ENCODE results near the gene PTEN.

The PTEN gene

GRCh38 chr10:87942884-87943527 lies 79.6 kb downstream of the PTEN start:
- no peak for TF ChIP-seq YY1 (IDR thresholded peaks at IDR 0.05; ENCODE audit: insufficient read depth, insufficient read length)
- TF ChIP-seq ZNF274 (IDR thresholded peaks at IDR 0.05; ENCODE audit: low read depth, low read length), result no peak
- no peak for TF ChIP-seq SUZ12 (IDR thresholded peaks at IDR 0.05; ENCODE audit: extremely low read depth, insufficient read depth, insufficient read length)
- no peaks in the 10 kb centered on the region for H3K4me1 ChIP-seq (ENCODE audit: insufficient read depth, insufficient read length)
- no peaks in the 10 kb centered on the region for H3K27me3 ChIP-seq (ENCODE audit: insufficient read depth, insufficient read length)
- H3K9me3 ChIP-seq (ENCODE audit: insufficient read depth, low read length), result no peaks in the 10 kb centered on the region
- DNase-seq (ENCODE audit: low read depth, low spot score), result no peak
- H3K36me3 ChIP-seq (ENCODE audit: insufficient read depth, insufficient read length, low read length), result no peaks in the 10 kb centered on the region
- no peak overlapping the region for H3K9ac ChIP-seq (ENCODE audit: insufficient read length, low read depth)
- H3K4me3 ChIP-seq (ENCODE audit: insufficient read length, low read depth), result no peak overlapping the region

GRCh38 chr10:87945984-87946383 lies 82.6 kb downstream of the PTEN start:
- Histone ChIP-seq H3K9me3 (ENCODE audit: insufficient read depth, low read length) (no peaks in the 10 kb centered on the region), H3K9ac (ENCODE audit: insufficient read length, low read depth) (no peak overlapping the region), H3K4me1 (ENCODE audit: insufficient read depth, insufficient read length) (no peaks in the 10 kb centered on the region), H3K27me3 (ENCODE audit: insufficient read depth, insufficient read length) (no peaks in the 10 kb centered on the region), H3K36me3 (ENCODE audit: insufficient read depth, insufficient read length, low read length) (no peaks in the 10 kb centered on the region), H3K4me3 (ENCODE audit: insufficient read length, low read depth) (no peak overlapping the region)
- no peak for DNase-seq (ENCODE audit: low read depth, low spot score)
- TF ChIP-seq YY1 (IDR thresholded peaks at IDR 0.05; ENCODE audit: insufficient read depth, insufficient read length) (no peak), ZNF274 (IDR thresholded peaks at IDR 0.05; ENCODE audit: low read depth, low read length) (no peak), SUZ12 (IDR thresholded peaks at IDR 0.05; ENCODE audit: extremely low read depth, insufficient read depth, insufficient read length) (no peak)

GRCh38 chr10:87952612-87953011 lies 89.2 kb downstream of the PTEN start:
- H3K36me3 ChIP-seq (ENCODE audit: insufficient read depth, insufficient read length, low read length), result peaks cover 15% of the 10 kb centered on the region
- no peak overlapping the region for H3K4me3 ChIP-seq (ENCODE audit: insufficient read length, low read depth)
- TF ChIP-seq YY1 (IDR thresholded peaks at IDR 0.05; ENCODE audit: insufficient read depth, insufficient read length) (no peak), ZNF274 (IDR thresholded peaks at IDR 0.05; ENCODE audit: low read depth, low read length) (no peak), SUZ12 (IDR thresholded peaks at IDR 0.05; ENCODE audit: extremely low read depth, insufficient read depth, insufficient read length) (no peak)
- no peaks in the 10 kb centered on the region for H3K9me3 ChIP-seq (ENCODE audit: insufficient read depth, low read length)
- no peak overlapping the region for H3K9ac ChIP-seq (ENCODE audit: insufficient read length, low read depth)
- H3K4me1 ChIP-seq (ENCODE audit: insufficient read depth, insufficient read length), result no peaks in the 10 kb centered on the region
- no peak for DNase-seq (ENCODE audit: low read depth, low spot score)
- H3K27me3 ChIP-seq (ENCODE audit: insufficient read depth, insufficient read length), result no peaks in the 10 kb centered on the region

- H3K36me3 ChIP-seq (ENCODE audit: insufficient read depth, insufficient read length, low read length), result peaks cover 18% of the 10 kb centered on the region
- H3K4me3 ChIP-seq (ENCODE audit: insufficient read length, low read depth), result no peak overlapping the region
- no peaks in the 10 kb centered on the region for H3K9me3 ChIP-seq (ENCODE audit: insufficient read depth, low read length)
- no peaks in the 10 kb centered on the region for H3K4me1 ChIP-seq (ENCODE audit: insufficient read depth, insufficient read length)
- TF ChIP-seq YY1 (IDR thresholded peaks at IDR 0.05; ENCODE audit: insufficient read depth, insufficient read length), result no peak
- no peak for TF ChIP-seq SUZ12 (IDR thresholded peaks at IDR 0.05; ENCODE audit: extremely low read depth, insufficient read depth, insufficient read length)
- no peak for TF ChIP-seq ZNF274 (IDR thresholded peaks at IDR 0.05; ENCODE audit: low read depth, low read length)
- H3K9ac ChIP-seq (ENCODE audit: insufficient read length, low read depth), result no peak overlapping the region
- H3K27me3 ChIP-seq (ENCODE audit: insufficient read depth, insufficient read length), result no peaks in the 10 kb centered on the region
- no peak for DNase-seq (ENCODE audit: low read depth, low spot score)
Measured at GRCh38 chr10:87956055-87956454, 92.6 kb downstream of the PTEN start.

- H3K9ac ChIP-seq (ENCODE audit: insufficient read length, low read depth), result no peak overlapping the region
- H3K27me3 ChIP-seq (ENCODE audit: insufficient read depth, insufficient read length), result no peaks in the 10 kb centered on the region
- no peaks in the 10 kb centered on the region for H3K4me1 ChIP-seq (ENCODE audit: insufficient read depth, insufficient read length)
- H3K4me3 ChIP-seq (ENCODE audit: insufficient read length, low read depth), result no peak overlapping the region
- no peak for TF ChIP-seq YY1 (IDR thresholded peaks at IDR 0.05; ENCODE audit: insufficient read depth, insufficient read length)
- TF ChIP-seq ZNF274 (IDR thresholded peaks at IDR 0.05; ENCODE audit: low read depth, low read length), result no peak
- no peak for TF ChIP-seq SUZ12 (IDR thresholded peaks at IDR 0.05; ENCODE audit: extremely low read depth, insufficient read depth, insufficient read length)
- H3K9me3 ChIP-seq (ENCODE audit: insufficient read depth, low read length), result no peaks in the 10 kb centered on the region
- peaks cover 7% of the 10 kb centered on the region for H3K36me3 ChIP-seq (ENCODE audit: insufficient read depth, insufficient read length, low read length)
- no peak for DNase-seq (ENCODE audit: low read depth, low spot score)
Measured at GRCh38 chr10:87957702-87958101, 94.3 kb downstream of the PTEN start.

- H3K4me1 ChIP-seq (ENCODE audit: insufficient read depth, insufficient read length), result no peaks in the 10 kb centered on the region
- TF ChIP-seq SUZ12 (IDR thresholded peaks at IDR 0.05; ENCODE audit: extremely low read depth, insufficient read depth, insufficient read length) (no peak), YY1 (IDR thresholded peaks at IDR 0.05; ENCODE audit: insufficient read depth, insufficient read length) (no peak), ZNF274 (IDR thresholded peaks at IDR 0.05; ENCODE audit: low read depth, low read length) (no peak)
- H3K36me3 ChIP-seq (ENCODE audit: insufficient read depth, insufficient read length, low read length), result peaks cover 7% of the 10 kb centered on the region
- no peak overlapping the region for H3K4me3 ChIP-seq (ENCODE audit: insufficient read length, low read depth)
- no peaks in the 10 kb centered on the region for H3K27me3 ChIP-seq (ENCODE audit: insufficient read depth, insufficient read length)
- no peaks in the 10 kb centered on the region for H3K9me3 ChIP-seq (ENCODE audit: insufficient read depth, low read length)
- no peak overlapping the region for H3K9ac ChIP-seq (ENCODE audit: insufficient read length, low read depth)
- no peak for DNase-seq (ENCODE audit: low read depth, low spot score)
Measured at GRCh38 chr10:87960230-87960629, 96.8 kb downstream of the PTEN start.

- peaks cover 3% of the 10 kb centered on the region for H3K36me3 ChIP-seq (ENCODE audit: insufficient read depth, insufficient read length, low read length)
- no peaks in the 10 kb centered on the region for H3K4me1 ChIP-seq (ENCODE audit: insufficient read depth, insufficient read length)
- no peaks in the 10 kb centered on the region for H3K9me3 ChIP-seq (ENCODE audit: insufficient read depth, low read length)
- TF ChIP-seq SUZ12 (IDR thresholded peaks at IDR 0.05; ENCODE audit: extremely low read depth, insufficient read depth, insufficient read length), result no peak
- TF ChIP-seq ZNF274 (IDR thresholded peaks at IDR 0.05; ENCODE audit: low read depth, low read length), result no peak
- no peak for TF ChIP-seq YY1 (IDR thresholded peaks at IDR 0.05; ENCODE audit: insufficient read depth, insufficient read length)
- H3K27me3 ChIP-seq (ENCODE audit: insufficient read depth, insufficient read length), result no peaks in the 10 kb centered on the region
- no peak for DNase-seq (ENCODE audit: low read depth, low spot score)
- no peak overlapping the region for H3K9ac ChIP-seq (ENCODE audit: insufficient read length, low read depth)
- no peak overlapping the region for H3K4me3 ChIP-seq (ENCODE audit: insufficient read length, low read depth)
Measured at GRCh38 chr10:87961314-87961713, 97.9 kb downstream of the PTEN start.
